Astrocyte of the spinal cord (primary cell): ENCODE results near the gene OLFM2.

Experiments used
- DNase-seq: peaks from one replicate; pipeline ENCODE4 v3.0.0; 2011; ENCODE audit warnings: low read depth, low spot score
- H3K4me3 ChIP-seq: 2 replicates; pipeline ENCODE4 v1.5.1; 2011; ENCODE audit warnings: low read depth, mild to moderate bottlenecking, low read length, moderate library complexity
- in situ Hi-C: cut with HindIII; loops from 2 replicates; pipeline ENCODE4 v1.10.0; 2017; ENCODE audit warnings: low sequenced_read_pairs
- TF ChIP-seq, protein P1 (sequence below): IDR thresholded peaks from 2 replicates; pipeline ENCODE4 v1.5.1; 2012; ENCODE audit warnings: low read depth, mild to moderate bottlenecking, low read length, inconsistent platforms

Gene OLFM2

DNA sequence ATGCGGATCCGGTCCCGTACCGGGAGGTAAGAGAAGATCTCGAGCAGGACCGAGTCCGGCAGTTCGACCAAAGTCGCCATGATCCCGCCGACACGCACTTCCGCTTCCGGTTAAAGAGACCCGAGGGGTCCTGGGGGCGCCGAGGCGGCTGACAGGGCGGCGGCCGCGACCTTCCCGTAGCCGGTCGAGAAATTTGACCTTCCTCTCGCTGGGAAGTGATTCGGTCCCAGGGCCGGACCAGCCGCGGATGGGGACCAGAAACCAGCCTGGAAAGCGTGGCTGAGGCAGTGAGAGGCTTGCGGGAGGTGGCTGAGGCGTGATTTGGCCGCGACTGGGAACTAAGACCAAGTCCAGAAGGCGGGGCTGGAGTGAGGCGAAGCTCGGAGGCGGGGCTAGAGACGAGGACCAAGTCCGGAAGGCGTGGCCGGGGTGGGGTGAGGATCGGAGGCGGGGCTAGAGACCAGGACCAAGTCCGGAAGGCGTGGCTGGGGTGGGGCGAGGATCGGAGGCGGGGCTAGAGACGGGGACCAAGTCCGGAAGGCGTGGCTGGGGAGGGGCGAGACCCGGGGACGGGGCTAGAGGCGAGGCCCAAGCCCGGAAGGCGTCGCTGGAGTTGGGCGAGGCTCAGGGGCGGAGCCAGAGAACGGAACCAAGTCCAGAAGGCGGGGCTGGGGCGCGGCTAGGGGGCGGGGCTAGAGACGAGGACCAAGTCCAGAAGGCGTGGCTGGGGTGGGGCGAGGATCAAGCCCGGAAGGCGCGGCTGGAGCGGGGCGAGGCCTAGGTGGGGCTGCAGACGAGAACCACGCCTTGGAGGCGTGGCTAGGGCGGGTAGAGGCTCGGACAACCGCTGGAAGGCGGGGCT lies 117.3 kb downstream of the OLFM2 start, which contains the start of gene FBXL12:
Gene FBXL12 (minus strand): TSS at position 346 of the 862 bp plus-strand sequence. CDS start 266 bp downstream, at position 80.
- TF ChIP-seq, protein P1, sequence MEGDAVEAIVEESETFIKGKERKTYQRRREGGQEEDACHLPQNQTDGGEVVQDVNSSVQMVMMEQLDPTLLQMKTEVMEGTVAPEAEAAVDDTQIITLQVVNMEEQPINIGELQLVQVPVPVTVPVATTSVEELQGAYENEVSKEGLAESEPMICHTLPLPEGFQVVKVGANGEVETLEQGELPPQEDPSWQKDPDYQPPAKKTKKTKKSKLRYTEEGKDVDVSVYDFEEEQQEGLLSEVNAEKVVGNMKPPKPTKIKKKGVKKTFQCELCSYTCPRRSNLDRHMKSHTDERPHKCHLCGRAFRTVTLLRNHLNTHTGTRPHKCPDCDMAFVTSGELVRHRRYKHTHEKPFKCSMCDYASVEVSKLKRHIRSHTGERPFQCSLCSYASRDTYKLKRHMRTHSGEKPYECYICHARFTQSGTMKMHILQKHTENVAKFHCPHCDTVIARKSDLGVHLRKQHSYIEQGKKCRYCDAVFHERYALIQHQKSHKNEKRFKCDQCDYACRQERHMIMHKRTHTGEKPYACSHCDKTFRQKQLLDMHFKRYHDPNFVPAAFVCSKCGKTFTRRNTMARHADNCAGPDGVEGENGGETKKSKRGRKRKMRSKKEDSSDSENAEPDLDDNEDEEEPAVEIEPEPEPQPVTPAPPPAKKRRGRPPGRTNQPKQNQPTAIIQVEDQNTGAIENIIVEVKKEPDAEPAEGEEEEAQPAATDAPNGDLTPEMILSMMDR, result no peak
- peak within 1 kb of the TSS; percentile 99 for H3K4me3 ChIP-seq
- in situ Hi-C loops, result no loop called here
- DNase-seq, result peak; percentile 100

DNA sequence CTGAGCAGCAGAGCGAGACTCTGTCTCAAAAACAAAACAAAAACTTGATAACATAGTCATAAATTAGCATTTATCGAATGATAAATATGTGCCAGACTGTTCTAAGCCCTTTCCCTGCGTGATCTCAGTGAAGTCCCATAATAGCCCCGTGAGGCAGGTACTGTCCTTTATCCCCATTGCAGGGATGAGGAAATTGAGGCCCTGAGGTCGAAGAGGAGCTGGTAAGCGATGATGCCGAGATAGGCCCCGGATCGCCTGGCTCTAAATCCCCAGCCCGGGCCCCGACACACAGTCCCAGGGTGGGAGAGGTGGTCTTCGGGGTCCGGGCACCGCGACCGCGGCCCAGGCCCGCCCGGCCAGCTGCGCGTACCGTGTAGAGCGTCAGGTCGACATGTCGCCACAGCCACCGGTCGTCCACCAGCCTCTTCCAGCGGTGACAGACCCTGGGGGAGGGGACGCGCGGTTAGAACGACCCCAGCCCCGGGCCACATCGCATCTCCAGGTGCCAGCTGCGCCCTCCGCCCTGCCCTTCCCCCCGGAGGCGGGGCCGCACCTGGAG lies 118.1 kb downstream of the OLFM2 start:
- TF ChIP-seq, protein P1, result no peak
- in situ Hi-C loops, result no loop called here
- DNase-seq, result no peak
- H3K4me3 ChIP-seq, result peak overlapping the region; percentile 99

DNA sequence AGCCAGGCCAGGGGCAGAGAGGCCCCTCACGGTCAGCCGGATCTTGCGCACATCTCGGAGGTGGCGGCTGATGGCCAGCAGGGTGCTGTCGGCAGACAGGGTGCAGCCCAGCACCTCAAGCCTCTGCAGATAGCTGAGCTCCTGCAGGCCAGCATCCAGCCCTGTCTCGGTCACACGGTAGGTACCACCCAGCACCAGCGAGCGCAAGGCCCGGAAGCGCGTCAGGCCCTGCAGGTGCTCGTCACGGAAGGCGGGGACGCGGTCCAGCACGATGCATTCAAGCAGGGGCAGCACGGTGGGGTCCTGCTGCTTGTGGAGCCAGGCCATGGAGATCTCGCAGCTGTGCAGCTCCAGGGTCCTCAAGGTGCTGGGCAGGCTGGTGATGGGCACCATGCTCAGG lies 125.2 kb downstream of the OLFM2 start:
- in situ Hi-C loops, result no loop called here
- DNase-seq, result no peak
- H3K4me3 ChIP-seq, result no peak overlapping the region
- TF ChIP-seq, protein P1, result no peak

DNA sequence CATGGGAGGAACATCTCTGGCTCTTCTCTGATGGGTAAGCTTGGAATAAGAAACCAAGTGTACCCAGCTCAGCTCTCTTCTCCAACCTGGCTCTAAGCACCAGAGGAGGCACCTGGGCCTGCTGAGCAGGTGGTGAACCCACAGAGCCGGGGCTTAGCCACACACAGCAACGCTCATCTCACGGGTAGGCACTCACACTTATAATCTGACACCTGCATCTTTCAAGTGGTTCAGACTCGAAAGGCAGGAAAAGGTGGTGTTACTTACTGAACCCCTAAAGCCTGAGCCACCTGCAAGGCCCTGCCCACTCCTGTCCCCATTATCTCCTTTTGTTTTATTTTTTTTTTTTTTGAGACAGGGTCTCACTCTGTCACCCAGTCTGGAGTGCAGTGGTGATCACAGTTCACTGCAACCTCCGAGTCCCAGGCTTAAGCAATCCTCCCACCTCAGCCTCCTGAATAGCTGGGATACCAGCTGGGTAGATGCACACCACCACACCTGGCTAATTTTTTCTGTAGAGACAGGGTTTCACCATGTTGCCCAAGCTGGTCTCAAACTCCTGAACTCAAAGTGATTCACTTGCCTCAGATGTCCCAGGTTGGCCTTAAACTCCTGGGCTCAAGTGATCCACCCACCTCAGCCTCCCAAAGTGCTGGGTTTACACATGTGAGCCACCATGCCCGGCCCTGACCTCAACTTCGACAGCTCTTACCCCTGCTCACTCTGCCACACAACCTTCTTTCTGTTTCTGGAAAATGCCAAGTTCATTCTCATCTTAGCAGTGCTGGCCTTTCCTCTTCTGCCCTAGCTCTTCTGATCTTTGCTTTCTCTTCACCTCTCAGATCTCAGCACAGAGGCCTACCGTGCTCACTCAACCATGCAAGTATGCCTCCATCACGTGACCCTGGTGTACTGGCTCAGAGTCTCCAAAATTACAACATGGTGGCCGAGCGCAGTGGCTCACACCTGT lies 127.2 kb downstream of the OLFM2 start:
- no peak overlapping the region for H3K4me3 ChIP-seq
- DNase-seq, result no peak
- TF ChIP-seq, protein P1, result no peak
- in situ Hi-C loops, result no loop called here

DNA sequence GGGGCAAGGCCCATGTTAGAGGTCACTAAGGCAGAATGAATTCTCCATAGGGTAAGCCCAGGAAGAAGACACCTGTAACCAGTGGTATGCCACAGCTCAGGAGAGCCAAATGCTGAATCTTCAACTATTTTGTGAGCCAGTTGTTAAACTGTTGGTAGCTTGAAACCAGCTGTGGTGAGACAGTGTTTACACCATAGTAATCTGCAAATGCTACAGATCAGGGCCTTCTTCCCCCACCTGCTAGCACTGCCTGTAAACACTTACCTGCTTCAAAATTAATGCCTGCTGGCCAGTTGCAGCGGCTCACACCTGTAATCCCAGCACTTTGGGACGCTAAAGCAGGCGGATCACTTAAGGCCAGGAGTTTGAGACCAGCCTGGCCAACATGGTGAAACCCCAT lies 129.5 kb downstream of the OLFM2 start:
- no peak overlapping the region for H3K4me3 ChIP-seq
- TF ChIP-seq, protein P1, result no peak
- in situ Hi-C loops, result no loop called here
- no peak for DNase-seq
